Activated B cell treated with CpG ODN at 0.5 μM for 24 hours (primary cell): ENCODE measurements around the gene CHST12. TPM values are rescaled to one million over a fixed set of nuclear protein-coding genes. Genes with fewer than 3 reads are reported as not detected.

Experiments
- ATAC-seq: fragments of 200-7000 bp; cut with Tn5 transposase; one replicate; pipeline ENCODE4 v1.10.0; 2021; ENCODE audit warnings: low read depth, mild to moderate bottlenecking, moderate library complexity
- CTCF ChIA-PET: fragments of 350-600 bp; sonication (Branson Sonifier 250); formaldehyde crosslinking; loops from one replicate; lab custom pipeline; 2021; ENCODE audit warnings: antibody characterized with exemption; lab: Charles Lee
- POLR2A ChIA-PET: fragments of 350-600 bp; sonication (Branson Sonifier 250); formaldehyde crosslinking; loops from one replicate; lab custom pipeline; 2021; ENCODE audit warnings: antibody characterized with exemption; lab: Charles Lee
- DNase-seq: peaks from one replicate; pipeline ENCODE4 v3.0.0; 2022
- H3K27ac Mint-ChIP-seq: one replicate; pipeline ENCODE4 v1.8.0; 2020; ENCODE audit warnings: mixed read lengths
- H3K27me3 Mint-ChIP-seq: one replicate; pipeline ENCODE4 v1.8.0; 2021; ENCODE audit warnings: mixed read lengths
- H3K36me3 Mint-ChIP-seq: one replicate; pipeline ENCODE4 v1.8.0; 2021; ENCODE audit warnings: low read depth, mixed read lengths
- H3K4me1 Mint-ChIP-seq: one replicate; pipeline ENCODE4 v1.8.0; 2021; ENCODE audit warnings: mixed read lengths
- H3K4me3 Mint-ChIP-seq: one replicate; pipeline ENCODE4 v1.8.0; 2020; ENCODE audit warnings: mild to moderate bottlenecking, mixed read lengths
- H3K9me3 Mint-ChIP-seq: one replicate; pipeline ENCODE4 v1.8.0; 2020; ENCODE audit warnings: mixed read lengths
- intact Hi-C: fragments of 100-400 bp; cut with micrococcal nuclease; formaldehyde crosslinking; loops from one replicate; pipeline ENCODE4 v1.15.1; 2024
- total RNA-seq: library from RNA; stranded (reverse); gene quantifications from 2 replicates; pipeline ENCODE4 v1.2.3, GENCODE V29; 2022
- TF ChIP-seq, protein P1 (sequence below): fragments of 200-600 bp; IDR thresholded peaks from one replicate; pipeline ENCODE4 v1.8.0; 2022; ENCODE audit warnings: antibody characterized with exemption, mild to moderate bottlenecking

Gene CHST12
- total RNA-seq, 1 donor from 2014 or later, result 14.4 TPM

DNA sequence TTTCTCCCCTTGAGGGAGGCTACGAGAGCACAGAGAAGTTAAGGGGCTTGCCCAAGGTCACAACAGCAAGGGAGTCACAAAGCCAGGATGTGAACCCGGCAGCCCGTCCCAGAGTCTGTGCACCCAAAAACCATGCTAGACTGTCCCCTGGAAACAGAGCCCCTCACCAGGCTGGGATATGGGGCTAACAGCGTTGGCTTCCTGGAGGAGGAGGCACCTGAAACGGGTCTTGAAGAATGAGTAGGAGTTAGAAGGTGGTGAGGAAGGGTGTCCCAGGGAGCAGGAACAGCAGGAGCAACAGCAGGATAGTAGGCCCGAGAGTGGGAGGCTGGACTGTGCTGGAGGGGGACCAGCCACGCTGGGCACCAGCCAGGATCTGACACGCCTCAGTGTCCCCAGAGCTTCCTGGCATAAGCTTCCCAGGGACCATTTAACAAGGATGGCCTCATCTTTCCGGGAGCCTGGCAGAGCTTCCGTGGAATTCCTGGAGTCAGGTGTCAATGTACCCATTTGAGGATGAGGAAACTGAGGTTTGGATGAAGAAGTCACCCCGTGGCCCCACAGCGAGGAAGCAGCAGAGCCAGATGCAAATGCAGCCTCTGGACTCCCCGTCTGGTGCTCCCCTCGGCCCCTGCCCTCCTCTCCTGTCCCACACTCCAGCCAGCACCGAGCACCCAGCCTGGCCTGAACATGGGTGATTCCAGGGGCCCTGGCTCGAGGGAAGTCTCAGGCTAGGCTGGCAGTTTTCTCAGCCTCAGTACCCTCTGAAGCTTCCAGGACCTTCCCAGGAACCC lies 76.1 kb downstream of the CHST12 start:
- ChIA-PET POLR2A (interaction anchor here (1.7 kb wide), 1 partner anchor 50 kb away, joined by 11 read pairs; no protein-coding TSS in a partner anchor), CTCF (interaction anchor here (1.0 to 2.4 kb wide), 3 partner anchors 10 to 231 kb away, joined by 3 to 9 read pairs (median 4); no protein-coding TSS in a partner anchor)
- intact Hi-C loops, result no loop called here
- ATAC-seq, result no peak
- Mint-ChIP-seq H3K4me3 (no peak overlapping the region), H3K36me3 (no peaks in the 10 kb centered on the region), H3K27ac (no peak overlapping the region), H3K9me3 (no peaks in the 10 kb centered on the region), H3K4me1 (peaks cover 11% of the 10 kb centered on the region), H3K27me3 (no peaks in the 10 kb centered on the region)
- TF ChIP-seq, protein P1, sequence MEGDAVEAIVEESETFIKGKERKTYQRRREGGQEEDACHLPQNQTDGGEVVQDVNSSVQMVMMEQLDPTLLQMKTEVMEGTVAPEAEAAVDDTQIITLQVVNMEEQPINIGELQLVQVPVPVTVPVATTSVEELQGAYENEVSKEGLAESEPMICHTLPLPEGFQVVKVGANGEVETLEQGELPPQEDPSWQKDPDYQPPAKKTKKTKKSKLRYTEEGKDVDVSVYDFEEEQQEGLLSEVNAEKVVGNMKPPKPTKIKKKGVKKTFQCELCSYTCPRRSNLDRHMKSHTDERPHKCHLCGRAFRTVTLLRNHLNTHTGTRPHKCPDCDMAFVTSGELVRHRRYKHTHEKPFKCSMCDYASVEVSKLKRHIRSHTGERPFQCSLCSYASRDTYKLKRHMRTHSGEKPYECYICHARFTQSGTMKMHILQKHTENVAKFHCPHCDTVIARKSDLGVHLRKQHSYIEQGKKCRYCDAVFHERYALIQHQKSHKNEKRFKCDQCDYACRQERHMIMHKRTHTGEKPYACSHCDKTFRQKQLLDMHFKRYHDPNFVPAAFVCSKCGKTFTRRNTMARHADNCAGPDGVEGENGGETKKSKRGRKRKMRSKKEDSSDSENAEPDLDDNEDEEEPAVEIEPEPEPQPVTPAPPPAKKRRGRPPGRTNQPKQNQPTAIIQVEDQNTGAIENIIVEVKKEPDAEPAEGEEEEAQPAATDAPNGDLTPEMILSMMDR, result no peak
- DNase-seq, result no peak

GRCh38 chr7:2480070-2480408 lies 76.6 kb downstream of the CHST12 start:
- DNase-seq (no peak), ATAC-seq (no peak)
- Mint-ChIP-seq H3K27ac (no peak overlapping the region), H3K9me3 (no peaks in the 10 kb centered on the region), H3K4me1 (peaks cover 11% of the 10 kb centered on the region), H3K4me3 (no peak overlapping the region), H3K36me3 (no peaks in the 10 kb centered on the region), H3K27me3 (no peaks in the 10 kb centered on the region)
- ChIA-PET CTCF (interaction anchor here (1.0 to 2.4 kb wide), 2 partner anchors 10 to 201 kb away, joined by 3 to 9 read pairs; no protein-coding TSS in a partner anchor), POLR2A (no interaction called here)
- intact Hi-C loops, result no loop called here
- TF ChIP-seq, protein P1, result no peak

- Mint-ChIP-seq H3K4me3 (no peak overlapping the region), H3K27ac (no peak overlapping the region), H3K4me1 (peaks cover 11% of the 10 kb centered on the region), H3K27me3 (no peaks in the 10 kb centered on the region), H3K9me3 (no peaks in the 10 kb centered on the region), H3K36me3 (no peaks in the 10 kb centered on the region)
- DNase-seq (no peak), ATAC-seq (no peak)
- intact Hi-C loops, result no loop called here
- TF ChIP-seq, protein P1, result no peak
- POLR2A ChIA-PET, result no interaction called here
- CTCF ChIA-PET, result interaction anchor here (2.4 kb wide), 1 partner anchor 200 kb away, joined by 9 read pairs; no protein-coding TSS in a partner anchor
Observed at GRCh38 chr7:2481195-2481594, 77.8 kb downstream of the CHST12 start.

GRCh38 chr7:2482725-2483451 lies 79.5 kb downstream of the CHST12 start:
- TF ChIP-seq, protein P1, result no peak
- POLR2A ChIA-PET, result no interaction called here
- H3K9me3 Mint-ChIP-seq, result no peaks in the 10 kb centered on the region
- CTCF ChIA-PET, result interaction anchor here (0.9 to 1.8 kb wide), 3 partner anchors 14 to 188 kb away, joined by 3 to 6 read pairs (median 3); no protein-coding TSS in a partner anchor
- no peaks in the 10 kb centered on the region for H3K27me3 Mint-ChIP-seq
- H3K4me3 Mint-ChIP-seq, result no peak overlapping the region
- H3K27ac Mint-ChIP-seq, result no peak overlapping the region
- intact Hi-C loops, result no loop called here
- no peaks in the 10 kb centered on the region for H3K36me3 Mint-ChIP-seq
- ATAC-seq (no peak), DNase-seq (no peak)
- H3K4me1 Mint-ChIP-seq, result no peaks in the 10 kb centered on the region

- no peaks in the 10 kb centered on the region for H3K9me3 Mint-ChIP-seq
- no peaks in the 10 kb centered on the region for H3K27me3 Mint-ChIP-seq
- no peaks in the 10 kb centered on the region for H3K4me1 Mint-ChIP-seq
- intact Hi-C loops, result no loop called here
- ChIA-PET POLR2A (interaction anchor here (0.9 kb wide), 1 partner anchor 28 kb away, joined by 5 read pairs; no protein-coding TSS in a partner anchor), CTCF (interaction anchor here (0.9 to 1.8 kb wide), 3 partner anchors 14 to 187 kb away, joined by 3 to 6 read pairs (median 3); no protein-coding TSS in a partner anchor)
- no peak for DNase-seq
- H3K27ac Mint-ChIP-seq, result no peak overlapping the region
- TF ChIP-seq, protein P1, result no peak
- no peak overlapping the region for H3K4me3 Mint-ChIP-seq
- no peaks in the 10 kb centered on the region for H3K36me3 Mint-ChIP-seq
- no peak for ATAC-seq
Observed at GRCh38 chr7:2483494-2483893, 80.1 kb downstream of the CHST12 start.
